SH-SY5Y (cell line): ENCODE data around the gene KLHDC8B.

Source experiments
- GATA2 ChIP-seq: IDR thresholded peaks from 2 replicates; pipeline ENCODE4 v1.6.1; 2011; ENCODE audit warnings: mild to moderate bottlenecking, low read depth, low read length
- GATA3 ChIP-seq: IDR thresholded peaks from 2 replicates; pipeline ENCODE4 v1.6.1; 2011; ENCODE audit warnings: low read depth, mild to moderate bottlenecking, low read length, moderate library complexity

DNA sequence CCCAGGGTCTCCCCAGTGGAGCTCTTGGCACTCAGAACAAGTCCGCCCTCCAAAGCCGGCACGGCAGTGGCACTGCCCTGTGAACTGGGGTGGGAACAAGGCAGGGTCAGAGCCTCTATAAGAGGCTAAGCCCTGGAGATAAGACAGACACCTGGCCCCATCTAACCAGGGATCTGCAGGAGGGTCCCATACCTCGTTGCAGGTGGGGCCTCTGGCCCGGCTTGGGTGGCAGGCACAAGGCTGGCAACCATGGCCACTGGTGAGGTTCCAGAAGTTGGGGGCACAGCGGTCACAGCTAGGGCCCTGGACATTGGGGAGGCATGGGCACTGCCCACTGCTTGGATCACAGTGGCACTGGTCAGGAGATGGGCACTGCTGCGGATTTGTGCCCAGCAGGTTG lies 47.2 kb upstream of the KLHDC8B start:
- TF ChIP-seq GATA2 (no peak), GATA3 (no peak)
